ENCODE data around the gene STK32B. TPM values are rescaled to one million over a fixed set of nuclear protein-coding genes. Genes with fewer than 3 reads are reported as not detected.

STK32B gene
- total and polyA plus RNA-seq, 9 of the 15 experiments (the other 6 are each of a cell fraction or from before 2014, with no cell fraction given), result 0.03 to 0.20 (median 0.07) TPM; not detected in 2

GRCh38 chr4:5036239-5036638, 15.0 kb upstream of the STK32B start (continued):
- TF ChIP-seq YBX1 (IDR thresholded peaks at IDR 0.05) (no peak), PURB (CRISPR knock-in tag; IDR thresholded peaks at IDR 0.05; ENCODE audit: low read depth) (no peak), CTCFL (IDR thresholded peaks at IDR 0.05; ENCODE audit: borderline replicate concordance, insufficient read depth, low read depth, low read length, poor library complexity, severe bottlenecking) (no peak), BRD4 (IDR thresholded peaks at IDR 0.05) (no peak), TAF7 (tag; IDR thresholded peaks at IDR 0.05) (no peak), ZNF740 (CRISPR knock-in tag; IDR thresholded peaks at IDR 0.05) (no peak), ZNF740 (tag; IDR thresholded peaks at IDR 0.05) (no peak), ELF1 (tag; IDR thresholded peaks at IDR 0.05) (no peak), DIDO1 (tag; IDR thresholded peaks at IDR 0.05; ENCODE audit: low read depth) (no peak), E2F5 (CRISPR knock-in tag; IDR thresholded peaks at IDR 0.05) (no peak), PTBP1 (IDR thresholded peaks at IDR 0.05; ENCODE audit: low read depth, low read length) (no peak), MXI1 (IDR thresholded peaks at IDR 0.05; ENCODE audit: low read depth, low read length) (peak; percentile 39; the same call in 1 of the 2 replicates), NFE2 (IDR thresholded peaks at IDR 0.05; ENCODE audit: low read depth) (peak; percentile 98), RFX7 (CRISPR knock-in tag; IDR thresholded peaks at IDR 0.05) (no peak), RBM34 (IDR thresholded peaks at IDR 0.05; ENCODE audit: borderline replicate concordance, insufficient read depth, low read length) (no peak), FUS (optimal IDR thresholded peaks at IDR 0.05; ENCODE audit: low read depth, low read length) (no peak), TOE1 (IDR thresholded peaks at IDR 0.05; ENCODE audit: borderline replicate concordance) (no peak), TOE1 (CRISPR knock-in tag; IDR thresholded peaks at IDR 0.05; ENCODE audit: borderline replicate concordance, low read depth) (no peak), HNRNPLL (IDR thresholded peaks at IDR 0.05; ENCODE audit: low read depth, low read length, poor library complexity, severe bottlenecking) (no peak), NR2C1 (IDR thresholded peaks at IDR 0.05) (no peak), NR2C1 (tag; IDR thresholded peaks at IDR 0.05) (0 out of 2 replicates have a peak, but pooled peaks have one; percentile 15), ZNF316 (IDR thresholded peaks at IDR 0.05) (peak; percentile 100), PREB (CRISPR knock-in tag; IDR thresholded peaks at IDR 0.05) (no peak), BCL6 (CRISPR knock-in tag; IDR thresholded peaks at IDR 0.05) (no peak), GATA2 (CRISPR knock-in tag; IDR thresholded peaks at IDR 0.05) (peak; percentile 58), ZKSCAN3 (CRISPR knock-in tag; IDR thresholded peaks at IDR 0.05) (no peak), ZNF212 (CRISPR knock-in tag; IDR thresholded peaks at IDR 0.05) (no peak), IRF2 (CRISPR knock-in tag; IDR thresholded peaks at IDR 0.05) (no peak), SOX6 (IDR thresholded peaks at IDR 0.05) (peak; percentile 78)
